Inflammatory macrophage treated with lipopolysaccharide for 1 hour (primary cell): ENCODE measurements around the gene SHC2.
"Not testable (repeated sequence)": the region's sequence is repeated elsewhere in the genome, so short reads cannot be mapped to it uniquely, and the experiment has no call there.

ENCODE experiments used
- DNase-seq, 2 donors: peaks; one replicate each; pipeline ENCODE4 v3.0.0-alpha.2; 2020 to 2022

The SHC2 gene

DNA sequence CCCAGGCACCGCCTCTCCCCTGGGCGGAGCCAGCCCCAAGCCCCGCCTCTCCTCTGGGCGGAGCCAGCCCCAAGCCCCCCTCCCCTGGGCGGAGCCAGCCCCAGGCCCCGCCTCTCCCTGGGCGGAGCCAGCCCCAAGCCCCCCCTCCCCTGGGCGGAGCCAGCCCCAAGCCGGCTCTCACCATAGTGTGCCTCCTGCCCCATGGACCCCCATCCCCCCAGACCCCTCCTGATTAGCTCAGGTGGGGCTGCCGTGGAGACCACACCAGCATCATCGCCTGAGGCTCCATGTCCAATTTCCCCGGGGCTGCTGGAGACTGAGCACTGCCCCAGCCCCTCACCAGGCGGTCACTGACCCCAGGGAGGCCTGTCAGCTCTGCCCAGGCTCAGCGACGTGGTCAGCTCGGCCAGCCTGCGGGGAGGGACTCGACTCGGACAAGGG lies 31.3 kb upstream of the SHC2 start:
- DNase-seq, result no peak

DNA sequence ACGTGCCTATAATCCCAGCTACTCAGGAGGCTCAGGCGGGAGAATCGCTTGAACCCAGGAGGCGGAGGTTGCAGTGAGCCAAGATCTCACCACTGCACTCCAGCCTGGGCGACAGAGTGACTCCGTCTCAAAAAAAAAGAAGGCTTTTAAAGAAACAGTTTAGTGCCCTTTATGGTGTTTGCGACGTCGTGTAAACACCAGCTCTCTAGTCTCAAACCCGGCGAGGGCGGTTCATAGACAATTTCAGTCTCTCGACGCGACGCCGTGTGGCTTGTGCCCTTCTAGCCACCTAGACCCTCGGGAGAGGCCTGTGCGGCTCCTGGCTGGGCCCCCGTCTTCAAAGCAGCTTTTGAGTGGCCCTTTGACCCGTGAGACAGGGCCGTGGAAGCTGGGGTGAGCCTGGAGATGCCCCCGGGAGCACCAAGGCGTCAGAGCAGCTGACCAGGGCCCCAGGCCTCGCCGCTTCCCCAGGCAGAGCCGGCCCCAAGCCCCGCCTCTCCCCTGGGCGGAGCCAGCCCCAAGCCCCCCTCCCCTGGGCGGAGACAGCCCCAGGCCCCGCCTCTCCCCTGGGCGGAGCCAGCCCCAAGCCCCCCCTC lies 30.4 kb upstream of the SHC2 start:
- no peak for DNase-seq

DNA sequence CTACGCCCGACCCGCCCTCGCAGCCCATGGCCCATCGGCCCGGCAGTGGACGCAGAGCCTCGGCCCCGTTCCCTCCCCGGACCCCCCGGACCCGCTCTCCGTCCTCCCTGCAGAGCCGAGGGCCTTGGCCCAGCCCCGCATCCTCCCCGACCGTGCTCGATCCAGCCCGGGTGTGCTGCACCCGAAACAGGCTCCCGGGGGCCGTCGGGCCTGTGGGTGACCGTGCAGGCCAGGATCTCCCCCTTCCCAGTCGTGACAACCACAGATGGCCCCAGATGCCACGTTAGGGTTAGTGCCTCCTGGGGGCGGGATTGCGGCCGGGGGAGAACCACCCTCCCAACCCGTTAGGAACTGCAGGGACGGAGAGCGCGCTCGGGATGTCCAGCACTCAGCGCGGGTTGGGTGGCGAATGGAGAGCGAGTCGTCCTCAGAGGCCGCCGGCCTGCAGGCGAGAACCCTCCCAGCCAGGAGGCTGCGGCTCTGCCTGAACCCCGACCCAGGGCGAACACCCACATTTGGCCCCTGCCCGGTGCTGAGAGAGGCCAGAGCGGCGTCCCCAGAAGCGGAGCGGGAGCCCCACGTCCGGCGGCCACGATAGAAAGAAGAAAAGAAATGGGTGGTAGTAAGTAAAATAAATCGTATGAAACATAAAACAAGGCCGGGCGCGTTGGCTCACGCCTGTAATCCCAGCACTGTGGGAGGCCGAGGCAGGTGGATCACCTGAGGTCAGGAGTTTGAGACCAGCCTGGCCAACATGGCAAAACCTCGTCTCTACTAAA lies 28.8 kb upstream of the SHC2 start:
- no peak for DNase-seq

DNA sequence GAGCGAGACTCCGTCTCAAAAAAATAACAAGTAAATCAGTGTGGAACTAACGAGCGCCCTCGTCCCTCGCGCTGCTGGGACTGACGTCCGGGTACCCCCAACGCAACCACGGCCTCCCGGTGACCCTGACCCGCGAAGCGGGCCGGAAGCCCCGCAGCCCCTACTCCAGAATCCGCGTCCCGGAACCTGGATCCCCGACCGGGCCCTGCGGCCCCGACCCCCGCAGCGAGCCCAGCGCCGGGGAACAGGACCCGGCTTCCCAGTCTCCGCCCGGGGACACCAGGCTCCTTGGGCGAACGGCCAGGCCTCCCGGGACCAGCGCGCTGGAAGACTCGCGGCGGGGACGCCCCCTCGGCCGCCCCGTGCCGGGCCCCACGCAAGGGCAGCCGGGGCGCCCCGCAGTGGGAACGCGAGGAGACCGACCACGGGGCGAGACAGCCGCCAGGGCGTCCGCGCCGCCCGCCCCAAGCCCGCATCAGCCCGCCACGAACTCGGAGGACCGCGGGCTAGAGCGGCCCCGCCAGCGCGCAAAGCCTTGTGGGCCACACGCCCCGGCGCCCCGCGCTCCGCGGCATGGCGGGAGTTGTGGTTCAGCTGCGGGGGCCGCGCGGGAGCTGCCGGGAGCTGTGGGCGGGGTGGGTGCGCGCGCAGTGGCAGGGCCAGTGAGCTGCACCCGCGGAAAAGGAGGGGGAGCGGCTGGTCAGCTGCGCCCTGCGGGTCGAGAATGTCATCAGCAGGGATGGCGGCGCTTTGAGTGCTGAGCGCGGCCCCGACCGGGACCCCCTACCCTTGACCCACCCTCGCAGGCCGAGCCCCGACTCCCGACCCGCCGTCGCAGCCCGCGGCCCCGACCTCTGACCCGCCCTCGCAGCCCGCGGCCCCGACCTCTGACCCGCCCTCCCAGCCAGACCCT lies 27.9 kb upstream of the SHC2 start:
- DNase-seq, result peak; percentile 78 to 84

DNA sequence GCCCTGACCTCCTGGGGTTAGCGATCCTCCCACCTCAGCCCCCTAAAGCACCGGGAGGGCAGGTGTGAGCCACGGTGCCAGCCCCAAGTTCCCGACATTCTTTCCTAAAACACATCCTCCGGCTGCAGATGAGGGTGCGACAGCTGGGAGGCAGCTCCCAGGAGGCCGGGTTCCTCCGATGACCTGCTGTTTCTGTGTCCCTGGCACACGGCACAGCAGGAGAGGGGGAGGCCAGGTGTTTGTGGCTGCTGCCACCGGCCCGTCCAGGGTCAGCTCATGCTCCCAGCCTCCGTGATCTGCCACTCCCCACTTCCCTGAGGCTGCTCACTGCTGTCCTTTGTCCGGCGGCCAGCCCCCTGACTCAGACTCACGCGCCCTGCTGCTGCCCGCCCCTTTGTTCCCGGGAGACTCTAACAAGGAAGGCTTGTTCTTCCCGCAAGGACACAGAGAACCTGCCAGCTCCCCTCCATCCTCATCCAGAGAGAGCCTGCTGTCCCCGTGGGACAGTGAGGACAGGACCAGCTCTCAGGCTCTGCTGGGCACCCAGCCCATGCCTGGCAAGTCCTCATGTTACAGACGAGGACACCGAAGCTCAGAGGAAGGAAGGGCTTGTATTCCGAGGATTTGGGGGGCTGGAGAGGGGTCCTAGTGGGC lies 24.9 kb upstream of the SHC2 start:
- no peak for DNase-seq

DNA sequence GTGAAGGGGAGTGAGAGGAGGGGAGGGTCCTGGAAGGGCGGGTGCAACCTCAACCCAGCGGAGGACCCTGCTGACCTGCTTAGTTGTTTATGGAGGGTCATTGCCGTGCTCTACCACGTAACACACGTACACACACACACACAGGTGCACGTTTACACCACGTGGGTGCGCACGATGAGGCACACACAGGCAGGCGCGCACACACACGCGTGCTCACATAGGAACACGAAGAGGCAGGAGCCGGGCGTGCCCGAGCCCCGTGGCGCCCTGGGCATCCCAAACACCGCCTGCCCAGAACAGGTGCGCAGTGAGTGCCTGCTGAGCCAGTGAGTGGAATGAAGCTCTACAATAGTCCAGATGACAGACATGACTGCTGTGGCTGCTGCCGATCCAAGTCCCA lies 24.2 kb upstream of the SHC2 start:
- DNase-seq, result no peak

DNA sequence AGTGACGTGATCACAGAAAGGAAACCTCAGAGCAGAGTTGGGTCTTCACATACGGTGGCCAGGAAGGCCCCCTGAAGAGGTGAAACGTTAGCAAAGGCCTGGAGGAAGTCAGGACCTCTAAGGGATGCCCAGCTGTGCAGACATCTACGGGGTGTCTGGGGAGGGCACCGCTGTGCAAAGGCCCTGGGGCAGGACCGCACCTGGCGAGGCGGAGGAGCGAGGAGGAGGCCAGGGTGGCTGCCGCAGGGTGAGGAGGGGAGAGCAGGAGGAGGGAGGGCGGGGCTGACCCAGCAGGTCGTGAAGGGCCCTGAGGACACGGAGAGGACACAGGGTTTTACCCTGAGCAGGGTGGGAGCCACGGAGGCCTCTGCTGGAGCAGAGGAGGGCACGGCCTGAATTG lies 23.7 kb upstream of the SHC2 start:
- no peak for DNase-seq

DNA sequence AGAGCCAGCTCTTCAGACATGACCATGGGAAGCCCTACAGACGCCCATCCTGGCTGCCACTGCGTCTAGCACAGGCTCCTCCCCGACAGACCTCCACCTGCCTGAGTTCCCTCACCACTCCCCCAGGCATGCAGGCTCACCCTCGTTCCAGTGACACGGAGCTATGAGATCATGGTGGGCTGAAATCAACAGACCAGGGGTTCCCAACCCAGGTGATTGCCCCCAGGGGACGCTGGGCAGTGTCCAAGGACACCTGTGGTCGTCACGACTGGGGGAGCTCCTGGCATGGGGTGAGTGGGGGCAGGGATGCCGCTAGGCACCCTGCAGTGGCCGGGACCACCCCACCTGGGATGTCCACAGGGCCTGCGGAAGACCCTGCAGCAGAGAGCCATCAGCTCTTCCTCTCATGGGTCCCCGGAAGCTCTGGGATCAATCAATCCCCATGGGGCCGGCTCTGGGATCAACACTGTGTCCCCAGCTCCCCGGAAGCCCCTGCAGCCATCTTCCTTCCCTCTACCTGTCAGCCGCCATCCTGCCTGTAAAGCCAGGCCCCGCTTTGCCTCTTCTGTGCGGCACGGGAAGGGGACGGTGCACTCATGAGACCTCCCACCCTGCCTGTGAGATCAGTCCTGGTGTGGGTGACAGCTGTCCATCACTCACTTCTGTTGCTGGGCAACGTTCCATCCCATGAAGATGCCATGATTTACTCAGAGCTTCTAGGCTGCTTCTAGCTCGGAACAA lies 22.7 kb upstream of the SHC2 start:
- no peak for DNase-seq

DNA sequence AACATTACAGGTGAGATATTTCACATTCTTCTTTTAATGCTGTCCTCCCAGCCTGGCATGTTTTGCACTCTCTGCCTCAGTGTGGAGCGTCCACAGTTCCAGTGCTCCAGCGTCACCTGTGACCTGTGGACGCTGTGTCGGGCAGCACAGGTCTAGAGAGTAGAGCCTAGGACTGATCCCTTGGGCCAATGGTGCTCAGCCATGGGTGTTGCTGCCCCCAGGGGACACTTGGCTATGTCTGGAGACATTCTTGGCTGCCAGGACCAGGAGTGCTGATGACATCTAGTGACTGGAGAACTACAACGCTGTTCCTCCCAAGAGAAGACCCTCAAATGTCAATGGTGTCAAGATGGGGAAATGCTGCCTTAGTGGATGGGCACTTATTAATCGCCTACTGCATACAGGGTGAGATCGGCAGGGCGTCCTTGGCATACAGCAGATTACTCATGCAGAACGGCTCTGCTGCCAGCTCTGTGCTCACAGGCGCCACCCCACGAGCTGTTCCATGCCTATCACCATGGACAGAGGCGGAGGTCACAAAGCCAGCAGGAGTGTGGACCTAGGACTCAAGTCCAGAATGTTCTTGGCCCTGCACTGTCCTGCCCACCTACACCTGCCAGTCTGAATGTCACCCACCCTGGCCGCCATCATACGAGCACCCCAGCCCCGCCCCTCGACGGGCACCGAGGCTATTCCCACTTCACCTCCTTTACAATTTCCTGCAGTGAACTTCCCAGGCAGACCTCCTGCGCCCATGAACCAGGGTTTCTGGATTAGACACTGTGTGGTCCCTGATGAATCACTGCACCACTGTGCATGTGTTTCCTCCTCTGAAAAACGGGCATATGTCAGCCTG lies 21.6 kb upstream of the SHC2 start:
- DNase-seq, result no peak

DNA sequence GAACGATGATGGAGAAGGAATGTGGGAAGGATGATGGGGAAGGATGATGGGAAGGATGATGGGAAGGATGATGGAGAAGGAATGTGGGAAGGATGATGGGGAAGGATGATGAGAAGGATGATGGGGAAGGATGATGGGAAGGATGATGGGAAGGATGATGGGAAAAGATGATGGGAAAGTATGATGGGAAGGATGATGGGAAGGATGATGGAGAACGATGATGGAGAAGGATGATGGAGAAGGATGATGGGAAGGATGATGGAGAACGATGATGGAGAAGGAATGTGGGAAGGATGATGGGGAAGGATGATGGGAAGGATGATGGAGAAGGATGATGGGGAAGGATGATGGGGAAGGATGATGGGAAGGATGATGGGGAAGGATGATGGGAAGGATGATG lies 20.3 kb upstream of the SHC2 start:
- DNase-seq, result not testable (repeated sequence)

DNA sequence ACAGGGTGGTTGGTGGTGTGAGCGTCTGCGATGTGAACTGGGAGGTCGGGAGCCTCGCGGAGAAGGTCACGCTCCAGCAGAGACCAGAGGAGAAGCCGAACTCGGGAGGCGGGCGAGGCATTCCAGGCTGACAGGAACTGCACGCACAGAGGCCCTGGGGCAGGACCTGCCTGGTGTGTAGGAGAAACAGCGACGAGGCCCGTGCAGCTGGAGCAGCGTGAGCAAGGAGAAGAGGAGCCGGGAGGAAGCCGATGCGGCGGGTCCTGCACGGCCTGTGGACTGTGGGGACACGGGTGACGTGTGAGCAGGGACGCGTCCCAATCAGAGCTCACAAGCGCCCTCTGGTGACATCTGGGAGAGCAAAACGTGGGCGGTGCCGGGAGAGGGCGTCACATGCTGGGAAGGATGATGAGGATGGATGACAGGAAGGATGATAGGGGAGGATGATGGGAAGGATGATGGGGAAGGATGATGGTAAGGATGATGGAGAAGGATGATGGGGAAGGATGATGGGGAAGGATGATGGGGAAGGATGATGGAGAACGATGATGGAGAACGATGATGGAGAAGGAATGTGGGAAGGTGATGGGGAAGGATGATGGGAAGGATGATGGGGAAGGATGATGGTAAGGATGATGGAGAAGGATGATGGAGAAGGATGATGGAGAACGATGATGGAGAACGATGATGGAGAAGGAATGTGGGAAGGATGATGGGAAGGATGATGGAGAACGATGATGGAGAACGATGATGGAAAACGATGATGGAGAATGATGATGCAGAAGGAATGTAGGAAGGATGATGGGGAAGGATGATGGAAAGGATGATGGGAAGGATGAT lies 19.4 kb upstream of the SHC2 start:
- peak; percentile 16 to 37 for DNase-seq

DNA sequence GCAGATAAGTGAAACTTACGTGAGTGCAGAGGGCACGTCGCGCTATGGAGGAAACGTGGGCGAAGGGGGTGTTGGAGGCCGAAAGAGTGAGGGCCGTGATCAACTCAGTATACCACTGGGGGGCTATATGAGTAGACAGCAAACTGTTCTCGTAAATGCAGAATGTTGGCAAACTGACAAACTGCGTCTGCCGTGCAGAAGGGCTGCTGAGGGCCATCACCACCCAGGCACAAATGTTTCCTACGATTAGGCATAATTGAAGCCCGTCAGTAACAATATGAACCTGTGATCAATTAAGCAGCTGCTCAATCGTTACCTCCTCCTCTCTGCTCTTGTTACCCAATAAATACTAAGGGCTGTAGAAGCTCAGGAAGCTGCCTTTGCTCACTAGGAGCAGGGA lies 18.1 kb upstream of the SHC2 start:
- DNase-seq, result no peak

DNA sequence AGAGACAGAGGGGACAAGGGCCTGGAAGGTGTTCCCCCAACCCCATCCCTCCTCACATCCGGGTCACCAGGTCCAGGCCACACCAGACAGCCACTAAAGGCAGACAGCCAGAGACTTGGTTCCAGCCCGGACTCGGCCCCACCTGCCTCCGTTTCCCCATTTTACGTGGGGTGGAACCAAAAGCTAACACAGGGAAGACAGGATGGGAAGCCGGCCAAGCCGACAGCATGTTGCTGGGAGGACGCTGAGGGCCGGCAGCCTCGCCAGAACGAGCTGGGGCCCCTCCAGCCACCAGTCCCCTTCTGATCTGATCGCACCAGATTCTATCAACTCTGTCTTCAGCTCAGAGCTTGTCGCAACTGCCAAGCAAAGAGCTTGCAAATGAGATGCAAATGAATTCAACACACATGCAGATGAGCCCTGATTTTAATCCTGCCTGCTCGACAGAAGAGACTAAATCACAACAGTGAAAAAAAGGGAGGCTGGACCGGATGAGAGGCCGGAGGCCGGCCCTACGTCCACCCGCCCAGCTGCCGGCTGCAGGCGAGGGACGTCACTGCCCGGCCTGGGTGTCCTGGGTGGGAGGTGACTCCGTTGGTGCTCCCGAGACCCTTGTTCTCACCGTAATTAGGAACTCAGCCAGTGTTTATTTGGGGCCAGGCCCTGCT lies 17.5 kb upstream of the SHC2 start:
- no peak for DNase-seq

DNA sequence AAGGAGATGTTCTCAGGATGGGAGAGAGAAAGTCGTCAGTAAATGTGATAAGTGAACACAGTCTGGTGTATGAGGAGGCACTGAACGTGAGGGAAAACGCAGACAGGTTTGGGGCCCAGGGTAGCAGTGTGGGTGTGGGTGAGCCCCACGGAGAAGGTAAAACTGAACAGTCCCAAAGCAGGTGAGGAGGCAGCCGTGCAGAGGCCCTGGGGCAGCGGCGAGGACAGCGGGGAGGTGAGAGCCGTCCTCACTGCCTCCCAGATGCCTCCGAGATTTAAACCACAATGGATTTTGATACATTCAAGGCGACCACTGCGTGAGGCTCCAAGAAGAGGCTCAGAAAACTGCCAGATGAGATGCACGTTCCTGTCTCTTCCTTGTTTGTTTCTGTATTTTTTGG lies 14.5 kb upstream of the SHC2 start:
- DNase-seq, result no peak

DNA sequence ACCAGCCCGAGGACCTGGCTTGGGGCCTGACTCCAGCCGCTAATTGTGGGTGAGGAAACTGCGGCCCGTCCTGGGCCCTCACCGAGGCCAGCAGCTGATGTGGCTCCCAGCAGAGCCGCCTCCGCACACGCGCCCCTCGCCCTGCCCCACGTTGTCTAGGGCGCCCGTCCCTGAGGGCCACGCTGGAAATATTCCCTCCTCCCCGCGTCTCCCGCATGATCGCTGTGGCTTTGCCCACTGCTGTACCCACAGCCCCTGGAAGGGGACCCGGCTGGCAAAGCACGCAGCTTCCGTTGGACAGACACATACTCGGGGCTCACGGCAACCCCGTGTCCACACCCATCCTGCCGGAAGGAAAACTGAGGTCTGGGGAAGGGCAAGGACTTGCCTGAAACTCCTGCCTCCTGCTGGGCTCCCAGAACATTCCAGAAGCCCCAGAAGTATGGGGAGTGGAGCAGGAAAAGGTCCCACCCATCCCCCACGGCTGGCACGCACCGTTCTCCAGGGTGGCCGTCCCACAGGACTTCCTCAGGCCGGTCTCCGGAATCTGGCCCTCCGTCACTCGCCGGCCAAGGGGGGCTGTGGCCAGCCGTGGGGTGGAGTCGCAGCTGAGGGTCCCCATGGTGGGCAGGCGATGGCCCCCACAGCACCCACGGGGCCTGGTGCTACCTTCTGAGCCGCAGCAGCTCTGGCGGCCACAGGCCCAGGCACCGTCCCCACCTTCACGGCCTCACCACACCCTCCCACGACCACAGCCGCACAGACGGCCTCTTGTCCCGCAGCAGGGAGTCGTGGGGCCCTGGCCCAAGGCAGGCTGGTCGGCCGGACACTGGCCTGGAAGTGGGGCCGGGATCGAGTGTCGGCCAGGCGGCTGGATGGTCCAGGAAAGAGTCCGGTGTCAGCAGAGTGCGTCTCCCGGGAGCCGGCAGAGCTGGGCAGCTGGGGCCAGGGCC lies 13.6 kb upstream of the SHC2 start:
- no peak for DNase-seq

DNA sequence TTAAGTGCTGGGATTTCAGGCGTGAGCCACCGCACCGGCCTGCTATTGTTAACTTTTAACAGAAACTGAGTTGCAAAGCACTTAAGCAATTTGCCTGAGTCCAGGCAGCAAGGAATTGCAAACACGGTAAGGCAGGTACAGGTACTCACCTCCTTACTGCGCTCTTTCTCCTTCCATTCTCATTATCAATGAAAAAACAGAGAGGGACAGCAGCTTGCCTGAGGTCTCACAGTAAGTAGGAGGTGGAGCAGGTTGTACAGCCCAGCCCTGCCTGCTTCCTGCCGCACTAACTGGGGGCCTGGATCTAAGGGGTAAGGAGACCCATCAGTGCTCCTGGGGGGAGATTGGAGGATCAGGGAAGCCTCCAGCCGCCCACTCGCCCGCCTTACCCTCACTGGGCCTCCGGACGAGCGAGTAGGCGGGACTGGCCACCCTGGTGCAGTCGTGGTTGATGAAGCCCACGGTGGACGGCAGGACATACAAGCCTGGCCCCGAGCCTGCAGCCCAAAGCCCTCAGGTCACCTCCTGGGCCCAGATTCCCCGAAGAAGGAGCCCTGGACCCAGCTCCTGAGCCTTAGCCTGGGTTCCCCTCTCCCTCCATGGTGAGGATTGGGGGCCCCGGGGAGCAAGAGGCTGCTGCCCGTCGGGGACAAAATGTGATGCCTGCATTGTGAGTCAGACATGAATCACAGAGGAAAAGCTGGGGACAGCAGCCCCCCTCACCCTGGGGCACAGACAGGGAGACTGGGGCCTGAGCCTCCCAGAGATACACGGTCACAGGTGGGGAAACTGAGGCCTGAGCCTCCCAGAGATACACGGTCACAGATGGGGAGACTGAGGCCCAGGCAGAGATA lies 11.4 kb upstream of the SHC2 start:
- DNase-seq, result no peak

DNA sequence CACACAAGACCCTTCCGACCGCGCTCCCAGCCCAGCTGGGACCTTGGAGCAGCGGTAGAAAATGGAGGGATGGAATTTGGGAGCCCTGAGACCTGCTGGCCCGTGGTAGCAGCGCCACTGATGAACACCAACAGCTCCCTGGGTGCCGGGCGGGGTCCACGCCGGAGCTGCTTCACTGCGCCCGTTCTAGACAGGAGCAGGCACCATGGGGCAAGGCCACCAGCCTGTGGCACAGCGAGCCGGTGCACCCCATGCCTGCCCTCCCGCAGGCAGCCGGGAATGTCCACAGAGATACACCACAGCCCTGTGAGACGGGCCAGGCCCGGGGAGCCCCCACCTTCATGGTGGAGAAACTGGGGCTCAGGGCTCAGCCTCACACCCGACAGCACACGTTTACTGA lies 9.9 kb upstream of the SHC2 start:
- no peak for DNase-seq

DNA sequence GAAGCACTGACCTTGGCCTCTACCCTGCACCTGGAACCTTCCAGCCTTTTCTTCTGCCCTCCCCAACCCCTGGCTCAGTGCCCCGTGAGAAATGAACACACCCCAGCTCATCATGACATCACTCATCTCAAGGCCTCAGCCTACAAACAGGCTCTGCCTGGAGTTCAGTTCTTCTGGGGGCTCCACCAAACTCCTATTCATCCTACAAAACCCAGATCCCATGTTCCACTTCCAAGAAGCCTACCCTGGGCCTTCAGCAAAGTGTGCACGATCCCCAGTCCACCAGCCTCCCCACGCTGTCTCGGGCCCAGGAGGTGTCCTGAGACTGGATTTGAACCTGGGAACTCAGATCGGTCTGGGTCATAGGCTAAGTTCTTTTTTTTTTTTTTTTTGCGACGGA lies 9.0 kb upstream of the SHC2 start:
- no peak for DNase-seq
